ENCODE measurements around the gene GGCX.

GGCX gene

DNA sequence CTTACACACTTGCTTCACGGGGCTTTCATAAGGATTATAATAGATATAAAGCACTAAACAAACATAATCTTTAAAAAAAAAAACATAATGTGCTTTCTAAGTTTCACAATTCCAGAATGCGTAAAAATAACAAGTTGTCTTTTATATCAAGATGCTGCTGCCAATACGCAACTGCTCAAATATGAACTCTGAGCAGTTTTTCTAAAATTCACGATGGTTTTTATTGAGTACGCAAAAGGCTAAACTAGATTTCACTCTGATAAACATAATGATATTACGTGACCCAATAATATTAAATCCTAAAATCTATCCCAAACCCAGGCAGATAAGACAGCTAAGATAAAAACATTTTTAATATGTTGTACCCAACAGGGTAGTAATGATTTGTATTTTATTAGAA is 47.0 kb downstream of the GGCX start:
- H3K4me3 ChIP-seq (ENCODE audit: low read length) = no peak overlapping the region
- DNase-seq (ENCODE audit: low read depth) = no peak
- TF ChIP-seq CTCF (IDR thresholded peaks at IDR 0.05; ENCODE audit: insufficient read depth, low read depth, low read length, missing control alignments) = no peak

- TF ChIP-seq CTCF (IDR thresholded peaks at IDR 0.05; ENCODE audit: insufficient read depth, low read depth, low read length, missing control alignments) = no peak
- H3K4me3 ChIP-seq (ENCODE audit: low read length) = no peak overlapping the region
- DNase-seq (ENCODE audit: low read depth) = no peak
Observed at GRCh38 chr2:85511008-85511811, 50.1 kb downstream of the GGCX start.

DNA sequence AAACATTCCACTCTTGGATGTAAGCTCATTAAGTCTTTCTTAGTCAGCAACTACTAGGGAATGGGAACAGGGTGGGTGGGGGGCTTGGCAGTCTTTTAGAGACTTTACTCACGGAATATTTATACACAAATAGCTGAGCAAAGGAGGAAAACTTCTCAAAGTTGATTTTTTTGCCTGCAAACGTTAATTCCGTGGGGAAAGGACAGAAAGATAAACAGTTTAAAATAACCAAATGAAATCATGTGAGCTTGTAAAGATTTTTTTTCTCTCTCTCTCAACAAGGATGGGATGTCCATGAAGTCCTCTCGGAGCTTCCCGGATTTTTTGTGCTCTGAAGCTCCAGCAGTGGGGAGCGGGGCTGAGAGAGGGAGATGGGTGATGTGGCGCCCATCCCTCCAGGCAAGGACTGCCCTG is 54.5 kb downstream of the GGCX start:
- no peak for TF ChIP-seq CTCF (IDR thresholded peaks at IDR 0.05; ENCODE audit: insufficient read depth, low read depth, low read length, missing control alignments)
- DNase-seq (ENCODE audit: low read depth) = no peak
- H3K4me3 ChIP-seq (ENCODE audit: low read length) = no peak overlapping the region

DNA sequence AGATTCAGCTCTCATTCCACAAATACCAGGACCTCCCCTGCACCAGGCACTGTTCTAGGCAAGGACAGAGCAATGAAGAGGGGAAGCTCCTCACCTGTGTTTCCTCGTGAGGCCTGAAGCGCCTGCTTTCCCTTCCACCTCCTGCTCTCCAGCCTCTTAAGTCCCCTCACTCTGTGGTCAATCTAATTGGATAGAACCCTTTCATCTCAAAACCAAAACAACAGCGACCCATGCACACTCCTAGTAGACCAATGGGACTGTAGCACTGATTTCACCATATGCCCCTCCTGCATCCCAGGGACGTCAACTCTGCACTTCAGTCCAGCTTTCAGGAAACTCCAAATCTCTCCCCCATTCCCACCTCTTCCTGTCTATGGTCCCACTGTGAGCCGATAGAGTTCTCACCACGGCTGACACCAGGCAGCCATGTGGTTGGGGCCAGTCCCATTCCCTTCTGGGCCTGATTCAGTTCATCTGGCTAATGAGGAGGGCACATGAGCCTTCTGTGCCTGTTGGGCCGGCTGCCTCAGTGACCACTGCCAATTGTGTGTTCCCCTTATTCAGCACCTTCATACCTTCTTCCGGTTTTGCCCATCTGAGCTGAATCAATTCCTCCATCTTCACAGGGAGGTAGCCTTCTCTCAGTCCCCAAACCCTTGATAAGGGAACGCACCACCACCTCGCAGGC is 55.6 kb downstream of the GGCX start:
- DNase-seq (ENCODE audit: low read depth) = no peak
- no peak for TF ChIP-seq CTCF (IDR thresholded peaks at IDR 0.05; ENCODE audit: insufficient read depth, low read depth, low read length, missing control alignments)
- no peak overlapping the region for H3K4me3 ChIP-seq (ENCODE audit: low read length)

- TF ChIP-seq CTCF (IDR thresholded peaks at IDR 0.05; ENCODE audit: insufficient read depth, low read depth, low read length, missing control alignments) = no peak
- H3K4me3 ChIP-seq (ENCODE audit: low read length) = no peak overlapping the region
- DNase-seq (ENCODE audit: low read depth) = peak; percentile 98
Observed at GRCh38 chr2:85504778-85505261, 56.5 kb downstream of the GGCX start.

GRCh38 chr2:85503851-85504777 is 57.2 kb downstream of the GGCX start:
- no peak overlapping the region for H3K4me3 ChIP-seq (ENCODE audit: low read length)
- DNase-seq (ENCODE audit: low read depth) = peak; percentile 37
- no peak for TF ChIP-seq CTCF (IDR thresholded peaks at IDR 0.05; ENCODE audit: insufficient read depth, low read depth, low read length, missing control alignments)

All from epithelial cell of esophagus (primary cell).